ENCODE results near the gene GLI3.

Gene GLI3

GRCh38 chr7:41912426-41912825, 324.6 kb downstream of the GLI3 start:
- no peak for DNase-seq

- DNase-seq: no peak
These were observed 325.2 kb downstream of the GLI3 start for GRCh38 chr7:41911792-41912191.
